Renal cortex interstitium (tissue), 11 donors: Measurements from ENCODE around the gene EMILIN3. TPM values are rescaled to one million over a fixed set of nuclear protein-coding genes. Genes with fewer than 3 reads are reported as not detected.
A peak's percentile ranks its signal among the peaks of the same experiment; 100 is the strongest.

Experiments
- DNase-seq, 11 donors: peaks; one replicate each; pipeline ENCODE4 v3.0.0-alpha.2; 2013; ENCODE audit warnings: low read depth in 9 of 11, low spot score in 4 of 11; ENCODE audit errors: extremely low read depth in 1 of 11
- polyA plus RNA-seq, 3 donors: library from polyadenylated mRNA; unstranded; fragments of 120-200 nt; gene quantifications; one replicate each; pipeline ENCODE4 v1.2.1, GENCODE V29; 2013; ENCODE audit not compliant: insufficient read length in 3 of 3

The EMILIN3 gene
- polyA plus RNA-seq, 3 donors: 8.0 to 11.5 (median 8.3) TPM

GRCh38 chr20:41355598-41356203 lies 10.9 kb downstream of the EMILIN3 start:
- no peak for DNase-seq

GRCh38 chr20:41355192-41355591 lies 11.4 kb downstream of the EMILIN3 start:
- no peak for DNase-seq

DNA sequence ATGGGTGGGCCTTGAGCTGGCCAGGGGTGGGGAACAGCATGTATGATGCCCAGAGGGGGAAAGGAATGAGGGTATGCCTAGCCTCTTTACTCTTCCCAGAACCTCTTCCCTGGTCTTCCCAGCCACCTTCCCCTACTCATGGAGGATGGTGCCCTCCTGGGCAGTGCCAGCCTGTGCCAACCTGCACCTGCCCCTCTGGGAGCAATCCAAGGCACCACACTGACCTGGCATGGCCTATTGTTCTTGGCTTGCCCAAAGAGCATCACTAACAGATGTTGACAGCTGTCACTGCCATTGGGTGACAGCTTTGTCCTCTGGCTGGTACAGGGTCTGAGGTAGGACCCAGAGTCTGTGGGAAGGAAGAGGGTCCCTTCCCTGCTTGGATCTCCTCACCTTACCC lies 13.1 kb downstream of the EMILIN3 start:
- DNase-seq: no peak

DNA sequence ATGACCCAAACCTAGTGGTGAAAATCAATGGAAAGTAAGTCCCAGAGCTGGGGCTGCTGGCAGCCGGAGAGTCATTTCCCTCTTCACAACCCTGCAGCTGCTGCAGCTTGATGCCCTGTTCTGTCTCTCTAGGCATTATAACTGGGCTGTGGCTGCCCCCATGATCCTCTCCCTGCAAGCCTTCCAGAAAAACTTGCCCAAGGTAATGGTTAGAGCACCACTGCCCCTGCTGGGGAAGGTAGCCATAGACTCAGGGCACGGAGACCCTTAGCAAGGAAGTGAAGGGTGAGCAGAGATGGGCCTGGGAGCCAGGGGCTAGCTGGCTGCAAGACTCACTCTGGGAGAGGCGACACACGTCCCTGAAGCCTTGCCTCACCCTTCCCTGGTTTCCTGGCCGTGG lies 14.0 kb downstream of the EMILIN3 start:
- no peak for DNase-seq

GRCh38 chr20:41352106-41352505 lies 14.5 kb downstream of the EMILIN3 start:
- no peak for DNase-seq

GRCh38 chr20:41350408-41350962 lies 16.1 kb downstream of the EMILIN3 start:
- no peak for DNase-seq

- no peak for DNase-seq
These were observed 16.7 kb downstream of the EMILIN3 start for GRCh38 chr20:41349943-41350342.

- no peak for DNase-seq
These were observed 17.4 kb downstream of the EMILIN3 start for GRCh38 chr20:41349266-41349665.

- no peak for DNase-seq
These were observed 18.0 kb downstream of the EMILIN3 start for GRCh38 chr20:41348430-41349172.

- DNase-seq: no peak
These were observed 18.8 kb downstream of the EMILIN3 start for GRCh38 chr20:41347523-41348429.

- no peak for DNase-seq
These were observed 20.9 kb downstream of the EMILIN3 start for GRCh38 chr20:41345729-41346067.

DNA sequence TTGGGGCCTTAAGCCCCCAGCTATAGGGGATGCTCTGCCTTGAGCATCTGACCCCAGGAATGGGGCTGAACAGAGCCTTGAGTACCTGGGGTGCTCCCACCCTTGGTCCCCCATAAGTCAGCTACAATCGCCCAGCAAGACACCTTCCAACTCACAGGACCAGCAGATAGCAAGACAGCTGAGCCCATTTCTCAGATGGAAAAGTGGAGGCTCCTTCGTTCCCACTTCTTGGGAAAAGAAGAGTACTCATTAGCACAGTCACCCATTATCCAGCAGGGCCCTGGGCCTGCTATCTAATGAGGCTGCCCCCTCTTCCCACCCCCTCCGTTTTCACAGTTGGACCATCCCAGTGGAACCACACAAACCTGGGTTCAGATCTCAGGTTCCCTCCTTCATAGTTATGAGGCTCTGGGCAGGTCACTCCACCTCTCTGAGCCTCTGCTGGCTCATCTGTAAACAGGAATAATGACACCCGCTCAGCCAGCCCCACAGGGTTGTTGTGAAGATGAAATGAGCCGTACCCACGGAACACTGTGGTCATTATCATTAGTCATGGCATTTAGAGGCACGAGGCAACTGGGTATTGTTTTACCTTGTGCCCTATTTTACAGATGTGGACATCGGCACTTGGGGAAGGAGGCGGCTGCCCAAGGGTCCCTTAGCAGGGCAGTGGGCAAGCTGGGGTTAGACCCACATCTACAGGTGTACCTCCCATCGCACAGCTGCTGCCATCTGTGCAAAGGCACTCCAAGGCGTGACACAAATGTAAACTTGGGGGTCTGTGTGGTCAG lies 21.5 kb downstream of the EMILIN3 start:
- no peak for DNase-seq

DNA sequence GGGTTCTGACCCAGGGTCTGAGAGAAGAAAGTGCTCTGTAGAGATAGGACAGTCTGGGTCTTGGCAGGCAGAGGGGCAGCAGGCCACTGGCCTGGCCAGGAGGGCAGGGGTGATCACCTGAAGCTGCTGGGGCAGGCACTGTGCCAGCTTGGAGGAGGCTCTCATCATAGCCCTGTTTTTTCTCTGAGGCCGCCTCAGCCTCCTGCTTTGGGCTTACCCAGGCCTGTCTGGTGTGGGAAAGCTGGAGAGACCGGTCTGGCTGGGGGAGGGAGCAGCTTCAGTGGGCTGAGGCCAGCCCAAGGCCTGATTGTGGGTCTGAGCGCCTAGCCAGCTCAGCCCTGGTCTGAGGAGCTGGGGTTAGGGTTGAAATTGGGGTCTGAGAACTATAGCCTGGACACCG lies 22.1 kb downstream of the EMILIN3 start:
- DNase-seq: no peak

GRCh38 chr20:41342474-41343464 lies 23.8 kb downstream of the EMILIN3 start:
- no peak for DNase-seq

- DNase-seq: peak in 8 of 11 donors; percentile 63 to 78 (median 75)
These were observed 26.1 kb downstream of the EMILIN3 start, which contains the start of gene LPIN3 for GRCh38 chr20:41340327-41341055. Gene LPIN3, plus strand, starts transcription at chr20:41340821. Its CDS starts 4,983 bp downstream, at chr20:41345804.

DNA sequence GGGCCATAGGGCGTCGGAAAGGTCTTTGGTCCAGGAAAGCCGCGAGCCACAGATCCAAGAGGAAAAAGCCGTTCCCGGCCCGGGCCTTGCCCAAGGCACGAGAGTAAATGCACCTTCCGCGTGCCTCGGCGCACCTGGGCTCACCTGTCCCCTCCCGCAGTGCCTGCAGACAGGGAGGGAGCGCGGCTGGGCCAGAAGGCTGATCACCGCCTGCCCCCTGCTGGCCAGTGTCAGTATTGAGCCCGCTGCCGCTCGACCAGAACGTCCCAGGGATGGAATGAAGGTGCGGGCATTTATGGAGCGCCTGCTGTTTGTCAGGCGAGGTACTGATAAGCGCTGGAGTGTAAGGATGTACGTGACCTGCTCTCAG lies 26.7 kb downstream of the EMILIN3 start:
- DNase-seq: peak in 6 of 11 donors; percentile 57 to 72 (median 62)
